Ascending aorta (tissue), 2 donors: Measurements from ENCODE around the gene KAZN. TPM values are rescaled to one million over a fixed set of nuclear protein-coding genes. Genes with fewer than 3 reads are reported as not detected.

Experiments
- DNase-seq, 2 donors: peaks; one replicate each; pipeline ENCODE4 v3.0.0-alpha.2; 2019; ENCODE audit warnings: low spot score in 2 of 2
- H3K27ac ChIP-seq, 2 donors: fragments of 200-600 bp; sonication (generic); one replicate each; pipeline ENCODE4 v1.5.1; 2016 to 2017; ENCODE audit warnings: mild to moderate bottlenecking in 1 of 2
- H3K27me3 ChIP-seq: fragments of 200-600 bp; sonication (generic); one replicate; pipeline ENCODE4 v1.5.1; 2017
- H3K36me3 ChIP-seq, 2 donors: fragments of 200-600 bp; sonication (generic); one replicate each; pipeline ENCODE4 v1.5.1; 2016
- H3K4me1 ChIP-seq, 2 donors: fragments of 200-600 bp; sonication (generic); one replicate each; pipeline ENCODE4 v1.5.1; 2016 to 2017; ENCODE audit warnings: mild to moderate bottlenecking in 1 of 2
- H3K4me3 ChIP-seq, 2 donors: fragments of 200-600 bp; sonication (generic); one replicate each; pipeline ENCODE4 v1.5.1; 2016 to 2017; ENCODE audit warnings: mild to moderate bottlenecking in 1 of 2
- H3K9me3 ChIP-seq, 2 donors: fragments of 200-600 bp; sonication (generic); one replicate each; pipeline ENCODE4 v1.5.1; 2016
- CTCF ChIP-seq, 3 experiments: fragments of 200-600 bp in 2 of 3; fragments of 450-650 bp in 1 of 3; sonication (generic) in 2 of 3; IDR thresholded peaks; one replicate each; pipeline ENCODE4 v1.5.1; 2016 to 2019; ENCODE audit warnings: antibody characterized with exemption in 3 of 3, mild to moderate bottlenecking in 1 of 3, moderate library complexity in 1 of 3
- intact Hi-C: fragments of 100-400 bp; cut with DNase I; formaldehyde crosslinking; loops from one replicate; pipeline ENCODE4 v1.15.1; 2023
- total RNA-seq: library from RNA; depleted of rRNA; stranded (reverse); fragments of >200 nt; gene quantifications from one replicate; pipeline ENCODE4 v1.1.0, GENCODE V29; 2016

The KAZN gene
- total RNA-seq, 1 donor from 2014 or later: 58.5 TPM

DNA sequence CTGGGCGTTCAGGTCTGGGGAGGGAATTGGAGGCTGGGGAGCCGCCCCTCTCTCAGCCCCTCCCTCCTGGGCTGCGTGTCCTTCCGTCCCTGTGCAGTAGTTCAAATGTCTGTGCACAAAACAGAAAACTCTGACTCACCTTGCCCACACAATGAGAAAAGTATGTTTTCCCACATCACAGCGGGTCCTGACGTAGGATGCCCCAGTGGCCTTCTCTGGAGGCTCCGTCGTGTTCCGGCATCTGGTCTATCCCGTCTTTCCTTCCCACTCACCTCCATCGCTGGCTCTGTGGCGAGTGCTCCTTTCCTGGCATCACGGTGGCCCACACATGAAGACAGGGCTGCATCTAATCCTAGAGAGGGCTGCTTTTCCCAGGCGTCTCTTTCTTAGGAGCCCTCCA, 224.0 kb downstream of the KAZN start:
- no peaks in the 10 kb centered on the region for H3K9me3 ChIP-seq
- DNase-seq: no peak
- no peak overlapping the region for H3K27ac ChIP-seq
- no peaks in the 10 kb centered on the region for H3K36me3 ChIP-seq
- intact Hi-C loops: no loop called here
- H3K4me3 ChIP-seq: no peak overlapping the region
- no peaks in the 10 kb centered on the region for H3K27me3 ChIP-seq
- TF ChIP-seq CTCF (IDR thresholded peaks at IDR 0.05): no peak
- no peaks in the 10 kb centered on the region for H3K4me1 ChIP-seq

- Histone ChIP-seq H3K36me3 (no peaks in the 10 kb centered on the region), H3K27ac (no peak overlapping the region), H3K9me3 (no peaks in the 10 kb centered on the region), H3K4me1 (no peaks in the 10 kb centered on the region), H3K27me3 (no peaks in the 10 kb centered on the region), H3K4me3 (no peak overlapping the region)
- intact Hi-C loops: no loop called here
- TF ChIP-seq CTCF (IDR thresholded peaks at IDR 0.05): no peak
- no peak for DNase-seq
Observed at GRCh38 chr1:14822996-14823395, 224.5 kb downstream of the KAZN start.

GRCh38 chr1:14824314-14824915, 225.9 kb downstream of the KAZN start:
- intact Hi-C loops: no loop called here
- H3K9me3 ChIP-seq: no peaks in the 10 kb centered on the region
- TF ChIP-seq CTCF (IDR thresholded peaks at IDR 0.05): no peak
- no peaks in the 10 kb centered on the region for H3K4me1 ChIP-seq
- H3K27ac ChIP-seq: no peak overlapping the region
- no peaks in the 10 kb centered on the region for H3K36me3 ChIP-seq
- no peaks in the 10 kb centered on the region for H3K27me3 ChIP-seq
- no peak overlapping the region for H3K4me3 ChIP-seq
- DNase-seq: no peak

- H3K4me3 ChIP-seq: no peak overlapping the region
- no peak for TF ChIP-seq CTCF (IDR thresholded peaks at IDR 0.05)
- no peaks in the 10 kb centered on the region for H3K36me3 ChIP-seq
- no peaks in the 10 kb centered on the region for H3K27me3 ChIP-seq
- intact Hi-C loops: no loop called here
- H3K27ac ChIP-seq: no peak overlapping the region
- no peaks in the 10 kb centered on the region for H3K4me1 ChIP-seq
- H3K9me3 ChIP-seq: no peaks in the 10 kb centered on the region
- DNase-seq: no peak
Observed at GRCh38 chr1:14825396-14825795, 226.9 kb downstream of the KAZN start.

GRCh38 chr1:14826172-14826636, 227.7 kb downstream of the KAZN start:
- Histone ChIP-seq H3K27ac (no peak overlapping the region), H3K4me1 (no peaks in the 10 kb centered on the region), H3K27me3 (no peaks in the 10 kb centered on the region), H3K4me3 (no peak overlapping the region), H3K9me3 (no peaks in the 10 kb centered on the region), H3K36me3 (no peaks in the 10 kb centered on the region)
- DNase-seq: no peak
- intact Hi-C loops: no loop called here
- no peak for TF ChIP-seq CTCF (IDR thresholded peaks at IDR 0.05)
